Gastrocnemius medialis (tissue), 4 donors: Measurements from ENCODE around the gene ANXA11.
"Not testable (repeated sequence)": the region's sequence is repeated elsewhere in the genome, so short reads cannot be mapped to it uniquely, and the experiment has no call there.

Experiments used
- CTCF ChIP-seq, 5 experiments: fragments of 450-650 bp in 3 of 5; fragments of 200-600 bp in 2 of 5; sonication (generic) in 2 of 5; IDR thresholded peaks in 4 of 5; conservative IDR thresholded peaks in 1 of 5; 1 replicate in 4 of 5; 2 replicates in 1 of 5; pipeline ENCODE4 v1.5.1; 2016 to 2019; ENCODE audit warnings: antibody characterized with exemption in 5 of 5, mild to moderate bottlenecking in 3 of 5, moderate library complexity in 3 of 5
- POLR2A ChIP-seq, 2 donors: fragments of 450-650 bp; IDR thresholded peaks; one replicate each; pipeline ENCODE4 v1.6.1; 2017; ENCODE audit warnings: antibody characterized with exemption in 2 of 2, mild to moderate bottlenecking in 2 of 2, moderate library complexity in 2 of 2

DNA sequence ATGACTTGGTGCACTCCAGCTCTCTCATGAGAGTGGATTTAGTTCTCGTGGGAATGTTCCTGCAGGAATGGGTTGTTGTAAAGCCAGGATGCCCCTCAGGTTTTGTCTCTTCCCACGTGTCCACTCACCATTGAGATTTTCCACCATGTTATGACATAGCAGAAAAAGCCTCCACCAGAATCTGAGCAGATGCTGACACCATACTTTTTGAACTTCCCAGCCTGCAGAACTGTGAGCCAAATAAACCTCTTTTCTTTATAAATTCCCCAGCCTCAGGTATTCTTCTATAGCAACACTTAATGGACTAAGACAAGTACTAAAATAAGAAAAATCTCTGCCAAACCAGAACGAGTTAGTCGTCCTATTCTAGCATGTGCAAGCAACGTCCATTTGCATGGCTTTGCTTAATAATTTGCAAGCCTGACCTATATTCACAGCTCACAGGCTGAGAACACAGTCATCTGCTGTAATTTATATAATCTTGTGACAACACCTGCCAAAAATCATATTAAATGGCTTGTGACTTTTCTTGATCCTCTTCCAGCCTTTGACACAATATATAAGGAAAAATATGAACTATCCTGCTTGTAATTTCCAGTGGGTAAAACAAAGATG, 9.1 kb upstream of the ANXA11 start:
- not testable (repeated sequence) for TF ChIP-seq CTCF (IDR thresholded peaks at IDR 0.05 in 4 of 5, conservative IDR thresholded peaks at IDR 0.05 in 1 of 5); POLR2A (IDR thresholded peaks at IDR 0.05)
